DOHH2 (cell line): ENCODE measurements around the gene GALNTL6.

Experiments used
- CTCF ChIP-seq: fragments of 200-600 bp; sonication (generic); IDR thresholded peaks from one replicate; pipeline ENCODE4 v1.5.1; 2014; ENCODE audit warnings: antibody characterized with exemption, mild to moderate bottlenecking, low read depth, low read length; ENCODE audit not compliant: poor library complexity, severe bottlenecking
- EZH2phosphoT487 ChIP-seq: fragments of 200-600 bp; sonication (generic); IDR thresholded peaks from 2 replicates; pipeline ENCODE4 v1.6.1; 2017; ENCODE audit warnings: borderline replicate concordance, mild to moderate bottlenecking, antibody characterized with exemption, low read length, moderate library complexity, mixed read lengths

- no peak for TF ChIP-seq EZH2phosphoT487
- no peak for TF ChIP-seq CTCF
Observed at GRCh38 chr4:171948038-171948437, 134.8 kb downstream of the GALNTL6 start.
